SW 1271 (cell line): ENCODE data around the gene CCL7.

Experiments
- DNase-seq, 2 experiments: peaks; one replicate each; lab custom pipeline; 2025; lab: John Stamatoyannopoulos, UW

CCL7 gene

GRCh38 chr17:34246881-34247280 is 23.1 kb upstream of the CCL7 start:
- no peak for DNase-seq

GRCh38 chr17:34248511-34249024 is 21.5 kb upstream of the CCL7 start:
- DNase-seq, result no peak

GRCh38 chr17:34249061-34249460 is 21.0 kb upstream of the CCL7 start:
- DNase-seq, result no peak

GRCh38 chr17:34249478-34249877 is 20.5 kb upstream of the CCL7 start:
- no peak for DNase-seq

- no peak for DNase-seq
Observed at GRCh38 chr17:34251186-34251585, 18.8 kb upstream of the CCL7 start.

- no peak for DNase-seq
Observed at GRCh38 chr17:34252095-34252443, 18.0 kb upstream of the CCL7 start.

- DNase-seq, result peak in 1 of 2 experiments; percentile 75
Observed at GRCh38 chr17:34252444-34253138, 17.4 kb upstream of the CCL7 start.

GRCh38 chr17:34253139-34253525 is 16.9 kb upstream of the CCL7 start:
- no peak for DNase-seq

- DNase-seq, result no peak
Observed at GRCh38 chr17:34254146-34254545, 15.9 kb upstream of the CCL7 start.

GRCh38 chr17:34254651-34255380 is 15.2 kb upstream of the CCL7 start, which contains the start of gene CCL2:
Gene CCL2 (plus strand): TSS chr17:34255285. CDS start chr17:34255350, 65 bp downstream.
- DNase-seq, result peak in 1 of 2 experiments; percentile 19

GRCh38 chr17:34255381-34255732 is 14.7 kb upstream of the CCL7 start:
- DNase-seq, result no peak

GRCh38 chr17:34255841-34256240 is 14.2 kb upstream of the CCL7 start:
- DNase-seq, result no peak

- DNase-seq, result no peak
Observed at GRCh38 chr17:34257299-34257985, 12.6 kb upstream of the CCL7 start.

GRCh38 chr17:34257986-34258326 is 12.1 kb upstream of the CCL7 start:
- no peak for DNase-seq

GRCh38 chr17:34259146-34259545 is 10.9 kb upstream of the CCL7 start:
- no peak for DNase-seq

- DNase-seq, result no peak
Observed at GRCh38 chr17:34260861-34261260, 9.2 kb upstream of the CCL7 start.

GRCh38 chr17:34261568-34262337 is 8.3 kb upstream of the CCL7 start:
- no peak for DNase-seq

- no peak for DNase-seq
Observed at GRCh38 chr17:34265711-34266110, 4.3 kb upstream of the CCL7 start.

- DNase-seq, result peak in 1 of 2 experiments; percentile 47
Observed at GRCh38 chr17:34275881-34276280, 5.9 kb downstream of the CCL7 start.

- DNase-seq, result no peak
Observed at GRCh38 chr17:34276826-34277225, 6.8 kb downstream of the CCL7 start.

- DNase-seq, result no peak
Observed at GRCh38 chr17:34283571-34283970, 13.6 kb downstream of the CCL7 start.

GRCh38 chr17:34285286-34285792 is 15.3 kb downstream of the CCL7 start, which contains the start of gene CCL11:
Gene CCL11 (plus strand): TSS chr17:34285742. CDS start chr17:34285809, 67 bp downstream.
- DNase-seq, result no peak
